GM19328 (cell line): ENCODE measurements around the gene CPNE6.

Experiments
- ATAC-seq: cut with Tn5 transposase; IDR thresholded peaks from one replicate; pipeline ENCODE4 v1.9.1; 2021; ENCODE audit warnings: mild to moderate bottlenecking, moderate library complexity; ENCODE audit not compliant: unreplicated experiment

CPNE6 gene

GRCh38 chr14:24054324-24054641, 17.1 kb upstream of the CPNE6 start:
- no peak for ATAC-seq

DNA sequence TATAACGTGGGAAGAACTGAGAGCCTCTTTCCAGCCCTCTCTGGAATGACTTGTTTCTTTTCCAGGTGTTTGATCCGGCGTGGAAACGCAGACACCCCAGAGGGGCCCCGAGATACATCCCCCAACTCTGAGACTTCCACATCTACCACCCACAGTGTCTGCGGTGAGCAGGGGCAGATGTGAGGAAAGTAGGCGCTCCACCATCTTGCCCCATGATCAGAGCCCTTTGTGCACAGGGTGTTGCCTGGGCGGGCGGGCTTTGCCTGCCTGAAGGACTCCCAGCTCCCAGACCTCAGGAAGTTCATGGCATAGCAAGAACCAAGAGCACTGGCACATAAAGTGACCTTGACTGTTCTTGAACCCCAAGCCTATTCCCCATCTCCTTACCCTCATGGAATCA, 16.7 kb upstream of the CPNE6 start:
- no peak for ATAC-seq

DNA sequence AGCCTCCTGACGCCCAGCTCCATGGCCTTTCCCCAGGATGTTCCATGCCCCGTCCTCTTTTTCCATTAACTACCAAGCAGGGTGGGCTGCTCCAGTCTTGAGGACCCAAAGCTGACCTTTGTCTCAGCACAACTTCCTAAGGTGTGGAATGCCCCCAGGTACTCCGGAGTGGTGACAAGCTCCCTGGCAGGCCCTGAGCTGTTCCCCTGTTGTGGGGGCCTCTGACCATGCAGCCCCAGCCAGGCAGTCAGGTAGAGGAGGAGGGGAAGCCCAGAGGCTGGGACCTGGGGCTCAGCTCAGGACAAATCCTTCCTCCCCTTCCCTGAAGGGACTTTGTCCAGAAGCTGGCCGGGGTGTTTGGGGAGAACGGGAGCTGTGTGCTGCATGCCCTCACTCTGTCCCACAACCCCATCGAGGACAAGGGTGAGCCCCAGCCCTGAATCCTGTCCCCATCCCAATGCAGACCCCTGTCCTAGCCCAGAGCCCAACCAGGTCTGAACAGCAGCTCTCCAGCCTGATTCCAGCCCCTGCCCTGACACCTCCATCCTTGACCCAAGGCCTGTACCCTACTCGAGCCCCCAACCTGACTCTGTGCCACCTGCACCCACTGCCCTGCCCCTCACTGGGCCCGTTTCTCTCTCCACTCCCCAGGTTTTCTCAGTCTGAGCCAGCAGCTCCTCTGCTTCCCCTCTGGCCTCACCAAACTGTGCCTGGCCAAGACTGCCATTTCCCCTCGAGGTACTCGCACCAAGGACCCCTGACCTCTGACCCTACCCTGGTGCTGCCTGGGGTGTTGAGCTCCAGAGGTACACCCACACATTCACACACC, 15.2 kb upstream of the CPNE6 start:
- no peak for ATAC-seq

- ATAC-seq = no peak
Measured at GRCh38 chr14:24056800-24057184, 14.6 kb upstream of the CPNE6 start.

GRCh38 chr14:24057271-24057670, 14.1 kb upstream of the CPNE6 start:
- no peak for ATAC-seq

GRCh38 chr14:24057867-24058259, 13.5 kb upstream of the CPNE6 start:
- ATAC-seq = no peak

GRCh38 chr14:24058260-24058950, 13.0 kb upstream of the CPNE6 start:
- ATAC-seq = no peak

GRCh38 chr14:24058951-24059475, 12.3 kb upstream of the CPNE6 start:
- ATAC-seq = no peak

GRCh38 chr14:24059841-24060388, 11.4 kb upstream of the CPNE6 start:
- ATAC-seq = no peak

- no peak for ATAC-seq
Measured at GRCh38 chr14:24060443-24060842, 10.9 kb upstream of the CPNE6 start.

GRCh38 chr14:24060984-24061913, 10.1 kb upstream of the CPNE6 start:
- no peak for ATAC-seq

DNA sequence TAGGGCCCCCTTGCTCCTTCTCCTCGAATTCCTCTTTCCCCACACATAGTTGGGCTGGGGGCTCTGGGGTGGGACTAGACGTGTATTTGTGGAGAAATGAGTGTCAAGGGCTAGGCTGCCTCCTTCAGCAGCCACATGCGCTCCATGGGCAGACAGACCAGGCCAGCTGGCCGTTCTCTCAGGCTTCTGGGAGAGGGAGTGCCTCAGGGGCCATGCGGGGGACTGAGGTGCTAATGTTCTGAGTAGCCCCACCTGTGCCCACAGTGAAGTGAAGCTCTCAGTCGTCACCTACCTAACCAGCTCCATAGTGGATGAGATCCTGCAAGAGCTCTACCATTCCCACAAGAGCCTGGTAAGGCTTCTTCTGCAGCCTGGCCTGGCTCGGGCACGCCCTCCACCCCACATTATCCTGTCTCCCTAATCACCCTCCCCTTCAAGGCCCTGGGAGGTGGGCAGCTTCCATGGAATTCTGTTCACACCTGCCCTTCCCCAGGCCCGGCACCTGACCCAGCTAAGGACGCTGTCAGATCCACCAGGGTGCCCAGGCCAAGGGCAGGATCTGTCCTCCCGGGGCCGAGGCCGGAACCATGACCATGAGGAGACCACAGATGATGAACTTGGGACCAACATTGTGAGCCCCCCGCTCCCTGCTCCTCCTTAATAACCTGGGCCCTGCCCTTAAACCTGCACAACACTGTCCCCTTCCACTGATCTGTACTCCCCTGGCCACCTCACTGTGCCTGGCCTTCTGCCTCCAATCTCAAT, 9.0 kb upstream of the CPNE6 start:
- no peak for ATAC-seq

- ATAC-seq = no peak
Measured at GRCh38 chr14:24063263-24063836, 8.0 kb upstream of the CPNE6 start.

DNA sequence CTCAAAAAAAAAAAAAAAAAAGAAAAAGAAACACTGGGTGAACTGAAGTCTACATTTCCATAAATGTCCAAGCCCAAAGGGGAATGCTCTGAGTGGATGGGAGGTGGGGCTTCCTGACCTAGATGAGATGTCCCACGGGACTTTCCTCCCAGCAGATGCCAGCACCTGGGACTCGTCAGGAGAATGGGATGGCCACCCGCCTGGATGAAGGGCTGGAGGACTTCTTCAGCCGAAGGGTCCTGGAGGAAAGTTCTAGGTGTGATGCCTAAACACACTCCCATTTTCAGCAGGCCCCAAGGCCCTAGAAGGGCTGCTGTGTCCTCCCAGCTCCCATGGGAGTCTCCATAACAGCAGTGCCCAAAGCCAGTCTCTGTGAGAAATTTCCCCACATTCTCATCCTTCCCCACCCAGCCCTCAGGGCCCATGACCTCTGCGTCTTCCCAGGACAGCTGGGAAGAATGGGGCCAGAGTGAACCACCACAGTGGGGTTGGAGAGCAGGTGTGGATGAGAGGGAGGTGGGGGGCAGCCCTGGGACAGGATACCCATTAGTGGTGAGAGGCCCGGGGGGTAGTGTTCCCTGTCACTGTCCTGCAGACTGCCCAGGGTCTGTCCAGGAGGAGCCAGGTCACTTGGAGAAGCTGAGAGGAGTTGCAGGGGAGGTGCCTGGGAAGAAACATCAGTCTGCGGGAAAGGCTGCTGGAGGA, 7.1 kb upstream of the CPNE6 start:
- no peak for ATAC-seq

DNA sequence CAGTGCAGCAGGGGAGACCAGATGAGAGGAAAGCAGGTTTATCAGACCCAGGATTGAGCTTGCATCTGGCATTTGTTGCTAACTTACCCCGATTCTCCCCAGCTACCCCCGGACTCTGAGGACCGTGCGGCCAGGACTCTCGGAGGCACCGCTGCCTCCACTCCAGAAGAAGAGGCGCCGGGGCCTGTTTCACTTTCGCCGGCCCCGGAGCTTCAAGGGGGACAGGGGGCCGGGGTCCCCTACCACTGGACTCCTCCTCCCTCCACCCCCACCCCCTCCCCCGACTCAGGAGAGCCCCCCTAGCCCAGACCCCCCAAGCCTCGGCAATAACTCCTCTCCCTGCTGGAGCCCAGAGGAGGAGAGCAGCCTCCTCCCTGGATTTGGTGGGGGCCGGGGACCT, 6.5 kb upstream of the CPNE6 start:
- ATAC-seq = no peak

GRCh38 chr14:24065408-24065807, 6.0 kb upstream of the CPNE6 start:
- ATAC-seq = no peak

- ATAC-seq = no peak
Measured at GRCh38 chr14:24066496-24067132, 4.7 kb upstream of the CPNE6 start.

DNA sequence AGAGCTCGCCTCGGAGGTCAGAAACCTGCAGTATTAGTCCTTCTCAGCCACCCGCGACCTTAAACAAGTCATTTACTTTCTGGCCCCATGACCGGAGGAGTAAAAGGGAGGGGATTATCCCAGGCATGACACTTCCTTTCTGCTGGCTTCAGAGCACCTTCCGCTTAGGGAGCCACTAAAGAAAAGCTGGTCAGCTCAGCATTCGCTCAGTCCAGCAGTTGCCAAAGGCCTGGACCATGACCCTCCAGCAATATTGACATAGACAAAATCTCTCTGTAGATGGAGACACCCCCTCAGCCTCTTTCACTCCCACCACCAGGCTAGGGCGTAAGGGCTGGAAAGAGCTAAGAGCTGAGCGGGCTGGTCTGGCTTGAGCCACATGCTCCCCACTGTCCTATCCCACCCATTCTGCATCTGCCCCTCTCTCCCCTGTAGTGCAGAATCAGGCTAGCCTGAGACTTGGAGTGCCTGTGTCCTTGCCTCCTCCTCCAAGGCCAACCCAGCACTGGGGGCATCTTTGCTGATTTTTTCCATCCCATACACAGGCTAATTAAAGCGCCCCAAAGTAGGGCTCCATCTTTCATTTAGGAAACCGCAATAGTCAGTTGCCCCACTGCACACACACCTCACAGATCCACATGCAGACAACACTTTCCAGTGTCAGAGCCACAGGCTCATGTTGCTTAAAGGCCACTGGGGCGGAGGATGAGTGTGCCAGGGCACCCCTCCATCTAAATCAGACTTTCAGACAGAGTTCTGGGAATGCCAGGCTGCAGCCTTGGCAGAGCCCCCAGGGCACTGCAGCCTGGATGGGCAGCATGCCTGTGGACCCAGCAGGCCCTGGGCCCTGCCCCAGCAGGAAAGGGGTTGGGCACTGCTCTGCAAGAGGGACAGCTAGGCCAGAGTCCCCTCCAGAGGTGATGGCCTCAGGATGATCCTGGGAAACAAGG, 4.0 kb upstream of the CPNE6 start:
- ATAC-seq = no peak
